GM18519 (cell line): Measurements from ENCODE around the gene GMPPA.

Experiments
- ATAC-seq: cut with Tn5 transposase; IDR thresholded peaks from one replicate; pipeline ENCODE4 v1.9.1; 2021; ENCODE audit warnings: mild to moderate bottlenecking, moderate library complexity; ENCODE audit not compliant: unreplicated experiment, low FRiP score

GMPPA gene

GRCh38 chr2:219501849-219502248 is 3.2 kb downstream of the GMPPA start:
- no peak for ATAC-seq

- no peak for ATAC-seq
These were observed 3.9 kb downstream of the GMPPA start for GRCh38 chr2:219502618-219503017.

GRCh38 chr2:219505585-219505984 is 6.9 kb downstream of the GMPPA start:
- no peak for ATAC-seq

- no peak for ATAC-seq
These were observed 7.6 kb downstream of the GMPPA start for GRCh38 chr2:219506153-219506801.

- no peak for ATAC-seq
These were observed 8.3 kb downstream of the GMPPA start for GRCh38 chr2:219506802-219507526.

- no peak for ATAC-seq
These were observed 9.1 kb downstream of the GMPPA start for GRCh38 chr2:219507581-219508443.

GRCh38 chr2:219508444-219508734 is 9.7 kb downstream of the GMPPA start:
- no peak for ATAC-seq

- ATAC-seq, result no peak
These were observed 10.5 kb downstream of the GMPPA start for GRCh38 chr2:219508971-219509779.

- ATAC-seq, result peak; percentile 42
These were observed 11.3 kb downstream of the GMPPA start for GRCh38 chr2:219509780-219510511.

GRCh38 chr2:219510512-219511135 is 11.9 kb downstream of the GMPPA start:
- no peak for ATAC-seq

- no peak for ATAC-seq
These were observed 13.0 kb downstream of the GMPPA start for GRCh38 chr2:219511547-219512325.

GRCh38 chr2:219512524-219513216 is 14.0 kb downstream of the GMPPA start:
- ATAC-seq, result no peak

- ATAC-seq, result no peak
These were observed 15.1 kb downstream of the GMPPA start for GRCh38 chr2:219513787-219514186.

GRCh38 chr2:219514196-219514761 is 15.6 kb downstream of the GMPPA start, which contains the start of gene ASIC4:
ASIC4 (plus strand) TSS chr2:219514482; CDS start chr2:219514725, 243 bp downstream.
- no peak for ATAC-seq

GRCh38 chr2:219514836-219515235 is 16.1 kb downstream of the GMPPA start:
- ATAC-seq, result no peak

GRCh38 chr2:219515874-219516629 is 17.4 kb downstream of the GMPPA start:
- no peak for ATAC-seq

- no peak for ATAC-seq
These were observed 18.2 kb downstream of the GMPPA start for GRCh38 chr2:219516888-219517287.
